K562 (cell line): Measurements from ENCODE around the gene ZNF12. TPM values are rescaled to one million over a fixed set of nuclear protein-coding genes. Genes with fewer than 3 reads are reported as not detected.
A peak's percentile ranks its signal among the peaks of the same experiment; 100 is the strongest.

Experiments used
- ATAC-seq: fragments of 200-7000 bp; cut with Tn5 transposase; 3 replicates; pipeline ENCODE4 v1.9.1; 2020; ENCODE audit warnings: moderate library complexity
- BruUV-seq: library from RNA; stranded (reverse); fragments of 400-500 nt; replicated peaks from 2 replicates; lab custom pipeline; 2021; lab: Mats Ljungman, UMichigan
- CTCF ChIA-PET: fragments of 300-600 bp; formaldehyde crosslinking; extraction: SDS; loops from one replicate; lab custom pipeline; 2021; ENCODE audit warnings: low intra/inter-chr PET ratio; lab: Yijun Ruan, JAX
- POLR2A ChIA-PET: fragments of 300-600, 350-650 bp; sonication (Branson Sonifier 250); formaldehyde crosslinking; extraction: SDS; loops from one replicate; lab custom pipeline; 2021; ENCODE audit warnings: antibody characterized with exemption, inconsistent platforms; lab: Yijun Ruan, JAX
- DNase-seq, 4 experiments: peaks; one replicate each; pipeline versions ENCODE4 v3.0.0 to v3.0.0-alpha.2; 2011 to 2018; ENCODE audit warnings: low spot score in 3 of 4, mixed read lengths in 3 of 4; ENCODE audit errors: extremely low read depth in 1 of 4
- FAIRE-seq: peaks from 2 replicates; lab custom pipeline; 2011; peaks lifted over from hg19 to GRCh38; lab: Jason Lieb, UNC
- H2AFZ ChIP-seq: 2 replicates; pipeline ENCODE4 v1.6.0; 2011; ENCODE audit warnings: low read depth, low read length, control low read depth, inconsistent platforms
- H3K27ac ChIP-seq: fragments of 200-600 bp; 3 replicates; pipeline ENCODE4 v1.8.0; 2011; ENCODE audit warnings: low read depth, mild to moderate bottlenecking, control low read depth, inconsistent platforms, low read length, moderate library complexity, mixed read lengths; ENCODE audit errors: extremely low read depth
- H3K27me3 ChIP-seq, 2 experiments: fragments of 300-600 bp in 1 of 2; 2 replicates in 1 of 2; 3 replicates in 1 of 2; pipeline versions ENCODE4 v1.6.0 to v1.8.0; 2011; ENCODE audit warnings: inconsistent platforms in 2 of 2, low read length in 2 of 2, mild to moderate bottlenecking in 1 of 2, mixed read lengths in 1 of 2, moderate library complexity in 1 of 2; ENCODE audit not compliant: control insufficient read depth in 2 of 2, insufficient read depth in 2 of 2
- H3K36me3 ChIP-seq: fragments of 300-600 bp; 3 replicates; pipeline ENCODE4 v1.8.0; 2011; ENCODE audit warnings: mild to moderate bottlenecking, low read length, inconsistent platforms; ENCODE audit not compliant: control insufficient read depth, insufficient read depth
- H3K4me1 ChIP-seq, 2 experiments: fragments of 200-600 bp in 1 of 2; replicated peaks in 1 of 2; 2 replicates in 1 of 2; 3 replicates in 1 of 2; pipeline versions ENCODE4 v1.5.1 to v1.8.0; 2011; ENCODE audit warnings: inconsistent platforms in 2 of 2, low read length in 2 of 2, mild to moderate bottlenecking in 1 of 2, mixed read lengths in 1 of 2, moderate library complexity in 1 of 2; ENCODE audit not compliant: control insufficient read depth in 2 of 2, insufficient read depth in 2 of 2
- H3K4me2 ChIP-seq: 2 replicates; pipeline ENCODE4 v1.6.1; 2011; ENCODE audit warnings: low read length, control low read depth, inconsistent platforms, mixed read lengths; ENCODE audit not compliant: insufficient read depth
- H3K4me3 ChIP-seq: fragments of 200-600 bp; sonication (generic), shearing (Covaris generic); 2 replicates; pipeline ENCODE4 v1.5.1; 2016; ENCODE audit warnings: control low read depth, inconsistent platforms
- H3K79me2 ChIP-seq: fragments of 200-600 bp; 3 replicates; pipeline ENCODE4 v1.8.0; 2011; ENCODE audit warnings: low read length, inconsistent platforms; ENCODE audit not compliant: control insufficient read depth, insufficient read depth
- H3K9ac ChIP-seq, 2 experiments: 2 replicates each; pipeline versions ENCODE4 v1.6.0 to v1.6.1; 2011; ENCODE audit warnings: low read depth in 2 of 2, low read length in 2 of 2, control low read depth in 1 of 2, inconsistent platforms in 1 of 2, mild to moderate bottlenecking in 1 of 2, mixed read lengths in 1 of 2; ENCODE audit not compliant: insufficient read depth in 1 of 2
- H3K9me1 ChIP-seq: one replicate; pipeline ENCODE4 v1.6.0; 2011; ENCODE audit warnings: inconsistent platforms, mild to moderate bottlenecking, low read length, moderate library complexity; ENCODE audit not compliant: control insufficient read depth, insufficient read depth
- H3K9me3 ChIP-seq: replicated peaks from 2 replicates; pipeline ENCODE4 v1.5.1; 2011; ENCODE audit warnings: low read depth, low read length, inconsistent platforms; ENCODE audit not compliant: control insufficient read depth, insufficient read depth
- H4K20me1 ChIP-seq: replicated peaks from 2 replicates; pipeline ENCODE4 v1.6.1; 2011; ENCODE audit warnings: low read length, inconsistent platforms, mixed read lengths; ENCODE audit not compliant: control insufficient read depth, insufficient read depth
- BMI1 ChIP-seq: fragments of 150-350 bp; IDR thresholded peaks from 2 replicates; pipeline ENCODE4 v1.6.1; 2014; ENCODE audit warnings: low read length
- CBX3 ChIP-seq, 2 experiments: IDR thresholded peaks; 1 replicate in 1 of 2; 2 replicates in 1 of 2; pipeline ENCODE4 v1.6.1; 2012; ENCODE audit warnings: inconsistent platforms in 2 of 2, low read length in 2 of 2, borderline replicate concordance in 1 of 2, control low read depth in 1 of 2
- CBX5 ChIP-seq: IDR thresholded peaks from 2 replicates; pipeline ENCODE4 v1.6.1; 2014; ENCODE audit warnings: low read depth, borderline replicate concordance
- CXXC5 ChIP-seq: fragments of 250-450 bp; sonication (Bioruptor Pico); IDR thresholded peaks from 2 replicates; pipeline ENCODE4 v1.8.0; 2022; ENCODE audit warnings: inconsistent platforms, mild to moderate bottlenecking, moderate library complexity
- ESRRB ChIP-seq: fragments of 250-450 bp; sonication (Bioruptor Pico); IDR thresholded peaks from 2 replicates; pipeline ENCODE4 v1.5.0; 2020; ENCODE audit warnings: mild to moderate bottlenecking, moderate library complexity, borderline replicate concordance
- HMGN3 ChIP-seq: IDR thresholded peaks from 2 replicates; pipeline ENCODE4 v1.6.1; 2011; ENCODE audit warnings: borderline replicate concordance, low read depth, mild to moderate bottlenecking, mixed read lengths, low read length; ENCODE audit not compliant: insufficient read length; ENCODE audit errors: extremely low read depth
- MAFK ChIP-seq: IDR thresholded peaks from 2 replicates; pipeline ENCODE4 v1.6.1; 2011; ENCODE audit warnings: low read length, improper control_type of control experiment
- MED1 ChIP-seq: sonication (generic); formaldehyde crosslinking; IDR thresholded peaks from 2 replicates; pipeline ENCODE4 v1.8.1; 2023; ENCODE audit warnings: missing genetic modification reagents, borderline replicate concordance
- MYC ChIP-seq, 2 experiments: fragments of 250-450 bp in 1 of 2; sonication (Bioruptor Pico) in 1 of 2; IDR thresholded peaks; 2 replicates each; pipeline versions ENCODE4 v1.5.1 to v1.6.1; 2012 to 2021; ENCODE audit warnings: low read depth in 2 of 2, borderline replicate concordance in 1 of 2, improper control_type of control experiment in 1 of 2, low read length in 1 of 2, mild to moderate bottlenecking in 1 of 2, moderate library complexity in 1 of 2
- NCOA6 ChIP-seq: fragments of 450-650 bp; IDR thresholded peaks from 2 replicates; pipeline ENCODE4 v1.6.1; 2017; ENCODE audit warnings: mild to moderate bottlenecking
- NFRKB ChIP-seq: fragments of 450-650 bp; IDR thresholded peaks from 2 replicates; pipeline ENCODE4 v1.6.1; 2016; ENCODE audit warnings: low read depth
- POLR2A ChIP-seq: fragments of 450-650 bp; conservative IDR thresholded peaks from 2 replicates; pipeline ENCODE4 v1.6.1; 2016
- RBM25 ChIP-seq: fragments of 200-400 bp; formaldehyde crosslinking; IDR thresholded peaks from 2 replicates; pipeline ENCODE4 v1.6.1; 2018; ENCODE audit warnings: low read length, low read depth, moderate library complexity; ENCODE audit not compliant: severe bottlenecking
- SOX6 ChIP-seq: fragments of 450-650 bp; IDR thresholded peaks from 2 replicates; pipeline ENCODE4 v1.6.1; 2014; ENCODE audit warnings: mild to moderate bottlenecking
- TRIM24 ChIP-seq, 2 experiments: fragments of 450-650 bp; IDR thresholded peaks; 2 replicates each; pipeline ENCODE4 v1.6.1; 2016
- TRIM28 ChIP-seq: fragments of 450-650 bp; IDR thresholded peaks from 2 replicates; pipeline ENCODE4 v1.6.1; 2017
- XRCC3 ChIP-seq: fragments of 450-650 bp; IDR thresholded peaks from 2 replicates; pipeline ENCODE4 v1.6.1; 2017; ENCODE audit warnings: mild to moderate bottlenecking, moderate library complexity
- ZEB2 ChIP-seq: fragments of 450-650 bp; IDR thresholded peaks from 2 replicates; pipeline ENCODE4 v1.6.1; 2016
- ZFP36 ChIP-seq: fragments of 150-350 bp; IDR thresholded peaks from 2 replicates; pipeline ENCODE4 v1.6.1; 2018; ENCODE audit warnings: low read length, low read depth; ENCODE audit not compliant: partially characterized antibody
- ZNF232 ChIP-seq: sonication (generic); formaldehyde crosslinking; IDR thresholded peaks from 2 replicates; pipeline ENCODE4 v1.8.0; 2022; ENCODE audit warnings: mild to moderate bottlenecking, missing genetic modification reagents
- ZNF609 ChIP-seq: sonication (generic); formaldehyde crosslinking; IDR thresholded peaks from 2 replicates; pipeline ENCODE4 v1.8.1; 2023; ENCODE audit warnings: missing genetic modification reagents, mild to moderate bottlenecking, borderline replicate concordance
- ZNF717 ChIP-seq: fragments of 250-450 bp; sonication (Bioruptor Pico); IDR thresholded peaks from 2 replicates; pipeline ENCODE4 v1.5.0; 2021
- ZNF75A ChIP-seq: fragments of 450-650 bp; formaldehyde crosslinking; IDR thresholded peaks from 2 replicates; pipeline ENCODE4 v1.4.0; 2020; ENCODE audit warnings: mild to moderate bottlenecking
- WGBS: fragments of 100-300 bp; shearing (Covaris generic); methylation state at CpG from one replicate; pipeline ENCODE4 v1.1.6; 2016; ENCODE audit warnings: low coverage, mixed read lengths; ENCODE audit not compliant: insufficient coverage; ENCODE audit errors: missing lambda C conversion rate; 5-methylcytosine and 5-hydroxymethylcytosine counted together
- in situ Hi-C: fragments of 300-500 bp; cut with MboI; formaldehyde crosslinking; loops from 4 replicates; pipeline ENCODE4 v1.15.0; 2018; ENCODE audit warnings: inconsistent platforms, mixed read lengths
- intact Hi-C: fragments of 100-400 bp; cut with micrococcal nuclease; formaldehyde crosslinking; loops from 2 replicates; pipeline ENCODE4 v1.14.2; 2022
- polyA plus RNA-seq, 8 experiments: library from polyadenylated mRNA; depleted of rRNA in 4 of 8; stranded (reverse) in 5 of 8; unstranded in 3 of 8; fragments of >200 nt; fragmentation: Nextera tagmentation in 2 of 8; fragmentation: Illumina TruSeq in 1 of 8; extraction: Ambion mirVana in 2 of 8; extraction: Trizol in 1 of 8; gene quantifications; 2 replicates each; pipeline versions ENCODE4 v1.2.1 to v1.2.3, GENCODE V29; 2011 to 2014; ENCODE audit warnings: inconsistent platforms in 1 of 8, missing spikeins in 1 of 8
- total RNA-seq, 7 experiments: library from RNA; depleted of rRNA in 6 of 7; stranded (reverse); fragments of >200 nt in 6 of 7; fragmentation: Illumina TruSeq in 2 of 7; extraction: Trizol in 2 of 7; gene quantifications; 2 replicates each; pipeline versions ENCODE4 v1.2.1 to v1.2.3, GENCODE V29; 2011 to 2021; ENCODE audit warnings: low replicate concordance in 1 of 7

The ZNF12 gene
- total and polyA plus RNA-seq, 9 of the 15 experiments (the other 6 are each of a cell fraction or from before 2014, with no cell fraction given) = 5.8 to 32.3 (median 18.9) TPM

GRCh38 chr7:6691103-6691502 lies 15.6 kb downstream of the ZNF12 start:
- DNase-seq = no peak
- peaks cover 88% of the 10 kb centered on the region for H3K36me3 ChIP-seq
- H3K9me3 ChIP-seq = peaks cover 77% of the 10 kb centered on the region
- no peak overlapping the region for H2AFZ ChIP-seq
- H3K79me2 ChIP-seq = no peaks in the 10 kb centered on the region
- H3K4me1 ChIP-seq = no peaks in the 10 kb centered on the region
- POLR2A ChIA-PET = no interaction called here
- intact Hi-C loops = no loop called here
- H3K27me3 ChIP-seq = no peaks in the 10 kb centered on the region
- in situ Hi-C loops = no loop called here
- whole genome bisulfite sequencing = 96% methylated on average over 4 of the region's 4 CpGs
- no peaks in the 10 kb centered on the region for H3K9me1 ChIP-seq
- no peaks in the 10 kb centered on the region for H4K20me1 ChIP-seq
- H3K9ac ChIP-seq = no peak overlapping the region
- no peak overlapping the region for H3K4me3 ChIP-seq
- CTCF ChIA-PET = no interaction called here
- no peak overlapping the region for H3K27ac ChIP-seq
- ATAC-seq = no peak
- no peak overlapping the region for H3K4me2 ChIP-seq
- no TSS peak for BruUV-seq
- no peak for FAIRE-seq
- no peak for TF ChIP-seq MYC (IDR thresholded peaks at IDR 0.05; ENCODE audit: low read depth, low read length)
- no peak for TF ChIP-seq MYC (CRISPR knock-in tag; IDR thresholded peaks at IDR 0.05; ENCODE audit: borderline replicate concordance, low read depth)
- TF ChIP-seq ESRRB (CRISPR knock-in tag) = no peak
- peak; percentile 65 for TF ChIP-seq CBX5
- peak; percentile 97 for TF ChIP-seq XRCC3
- TF ChIP-seq CXXC5 (CRISPR knock-in tag) = no peak
- no peak for TF ChIP-seq HMGN3
- peak; percentile 12; the same call in 1 of the 2 replicates for TF ChIP-seq ZEB2
- TF ChIP-seq MED1 (CRISPR knock-in tag) = no peak
- TF ChIP-seq NFRKB = peak; percentile 81
- TF ChIP-seq BMI1 = no peak
- TF ChIP-seq RBM25 = peak; percentile 23
- no peak for TF ChIP-seq ZNF609
- 0 out of 2 replicates have a peak, but pooled peaks have one; percentile 20 for TF ChIP-seq POLR2A
- no peak for TF ChIP-seq ZFP36
- TF ChIP-seq ZNF75A (CRISPR knock-in tag) = peak; percentile 100
- no peak for TF ChIP-seq ZNF232 (CRISPR knock-in tag)
- peak; percentile 98 for TF ChIP-seq TRIM28
- TF ChIP-seq NCOA6 = 0 out of 2 replicates have a peak, but pooled peaks have one; percentile 14
- TF ChIP-seq CBX3 (IDR thresholded peaks at IDR 0.05; ENCODE audit: borderline replicate concordance in 1 of 2, low read length in 2 of 2) = peak in 1 of 2 experiments; percentile 97; a peak in 1 of 3 replicates
- peak; percentile 56; the same call in 1 of the 2 replicates for TF ChIP-seq SOX6
- TF ChIP-seq ZNF717 (CRISPR knock-in tag) = no peak
- peak; percentile 36 to 40; a peak in 3 of 4 replicates for TF ChIP-seq TRIM24 (IDR thresholded peaks at IDR 0.05)
- no peak for TF ChIP-seq MAFK
